ENCODE data around the gene WWOX. TPM values are rescaled to one million over a fixed set of nuclear protein-coding genes. Genes with fewer than 3 reads are reported as not detected.

WWOX gene
- polyA plus RNA-seq, 1 donor from 2014 or later: 25.6 TPM

- Histone ChIP-seq H3K4me2 (ENCODE audit: low read length) (no peak overlapping the region), H3K36me3 (ENCODE audit: insufficient read depth, low read length) (no peaks in the 10 kb centered on the region)
Observed at GRCh38 chr16:78570399-78571141, 471.1 kb downstream of the WWOX start.

GRCh38 chr16:78571434-78571833, 472.0 kb downstream of the WWOX start:
- Histone ChIP-seq H3K27ac (ENCODE audit: low read length) (no peak overlapping the region), H3K4me2 (ENCODE audit: low read length) (no peak overlapping the region), H3K9me3 (ENCODE audit: low read length) (no peaks in the 10 kb centered on the region), H3F3A (ENCODE audit: insufficient read depth, low read length, poor library complexity, severe bottlenecking) (no peaks in the 10 kb centered on the region), H2AFZ (ENCODE audit: low read depth, low read length) (no peak overlapping the region), H4K20me1 (ENCODE audit: insufficient read depth) (no peaks in the 10 kb centered on the region), H3K27me3 (ENCODE audit: insufficient read depth, low read depth, low read length) (no peaks in the 10 kb centered on the region), H3K9ac (ENCODE audit: low read length) (no peak overlapping the region), H3K79me2 (replicated peaks; ENCODE audit: insufficient read depth, low read length) (no peaks in the 10 kb centered on the region), H3K9me2 (ENCODE audit: insufficient read depth, low read length) (no peaks in the 10 kb centered on the region), H3K4me3 (ENCODE audit: low read length) (no peak overlapping the region), H3K36me3 (ENCODE audit: insufficient read depth, low read length) (no peaks in the 10 kb centered on the region)
- TF ChIP-seq REST (IDR thresholded peaks at IDR 0.05; ENCODE audit: borderline replicate concordance): no peak
- no peak for TF ChIP-seq MXI1 (conservative IDR thresholded peaks at IDR 0.05; ENCODE audit: poor library complexity, severe bottlenecking)
- no peak for TF ChIP-seq CTCF (IDR thresholded peaks at IDR 0.05; ENCODE audit: poor library complexity, severe bottlenecking)
- no peak for TF ChIP-seq TAF1 (IDR thresholded peaks at IDR 0.05; ENCODE audit: low read depth)
- no peak for TF ChIP-seq RAD21 (conservative IDR thresholded peaks at IDR 0.05)

More at GRCh38 chr16:78570399-78571141, 471.1 kb downstream of the WWOX start:
- H3K27me3 ChIP-seq (ENCODE audit: insufficient read depth, low read depth, low read length): no peaks in the 10 kb centered on the region
- H3K9ac ChIP-seq (ENCODE audit: low read length): no peak overlapping the region
- no peaks in the 10 kb centered on the region for H3K9me2 ChIP-seq (ENCODE audit: insufficient read depth, low read length)
- TF ChIP-seq TAF1 (IDR thresholded peaks at IDR 0.05; ENCODE audit: low read depth): no peak
- no peak for TF ChIP-seq MXI1 (conservative IDR thresholded peaks at IDR 0.05; ENCODE audit: poor library complexity, severe bottlenecking)
- no peak for TF ChIP-seq RAD21 (conservative IDR thresholded peaks at IDR 0.05)
- TF ChIP-seq EZH2 (IDR thresholded peaks at IDR 0.05; ENCODE audit: borderline replicate concordance, insufficient read depth, low read length, poor library complexity, severe bottlenecking): no peak
- no peak for TF ChIP-seq CTCF (IDR thresholded peaks at IDR 0.05; ENCODE audit: poor library complexity, severe bottlenecking)
- TF ChIP-seq REST (IDR thresholded peaks at IDR 0.05; ENCODE audit: borderline replicate concordance): no peak
- TF ChIP-seq EP300 (conservative IDR thresholded peaks at IDR 0.05; ENCODE audit: poor library complexity, severe bottlenecking): no peak
- TF ChIP-seq SMC3 (conservative IDR thresholded peaks at IDR 0.05; ENCODE audit: poor library complexity): no peak
- TF ChIP-seq POLR2AphosphoS5 (IDR thresholded peaks at IDR 0.05): no peak
- no peaks in the 10 kb centered on the region for H3F3A ChIP-seq (ENCODE audit: insufficient read depth, low read length, poor library complexity, severe bottlenecking)
- H4K20me1 ChIP-seq (ENCODE audit: insufficient read depth): no peaks in the 10 kb centered on the region
- H3K79me2 ChIP-seq (replicated peaks; ENCODE audit: insufficient read depth, low read length): no peaks in the 10 kb centered on the region
- no peaks in the 10 kb centered on the region for H3K9me3 ChIP-seq (ENCODE audit: low read length)
- no peak overlapping the region for H3K27ac ChIP-seq (ENCODE audit: low read length)
- no peak overlapping the region for H2AFZ ChIP-seq (ENCODE audit: low read depth, low read length)
- H3K4me3 ChIP-seq (ENCODE audit: low read length): no peak overlapping the region

Measured in neural cell (in vitro differentiated cells).